ENCODE data around the gene NDUFAF4. TPM values are rescaled to one million over a fixed set of nuclear protein-coding genes. Genes with fewer than 3 reads are reported as not detected.

NDUFAF4 gene
- 7.4 and 12.0 TPM in 2 replicates for total RNA-seq

GRCh38 chr6:96897396-96898240 is at the start of gene NDUFAF4:
TSS of gene NDUFAF4 (minus strand) at chr6:96897891. CDS start at chr6:96897801, 90 bp downstream.

Other genes with a start within 250 kb of the NDUFAF4 start
- gene GPR63, start 60.4 kb downstream of the NDUFAF4 start, total RNA-seq = 0.44 and 0.50 TPM in 2 replicates
- gene KLHL32, start 26.8 kb upstream of the NDUFAF4 start, total RNA-seq = under 0.01 TPM in 1 of 2 replicates, not detected in the other